HTERT RPE-1 (cell line): ENCODE results near the gene ANGPTL3.

Experiments
- in situ Hi-C: fragments of 300-500 bp; cut with MboI; formaldehyde crosslinking; loops from 4 replicates; pipeline ENCODE4 v1.14.3; 2020; ENCODE audit warnings: low sequenced_read_pairs

Gene ANGPTL3

DNA sequence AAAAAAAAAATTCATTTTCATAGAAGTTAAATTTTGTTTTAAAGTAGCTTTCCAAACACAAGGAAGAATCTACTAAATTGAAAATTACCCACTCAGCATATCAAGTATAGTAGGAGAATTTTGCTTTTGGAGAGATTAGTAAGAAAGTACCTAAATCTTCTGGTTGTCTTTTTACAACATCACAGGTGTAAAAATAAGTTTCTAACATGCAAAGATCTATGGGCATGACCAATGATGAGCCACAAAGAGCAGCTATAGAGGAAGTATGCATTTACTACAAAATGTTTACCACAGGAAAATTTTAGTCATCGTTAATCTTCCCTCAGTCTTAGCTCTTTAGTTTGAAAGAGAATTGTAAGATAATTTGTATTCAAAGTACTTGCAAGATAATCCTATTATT lies 28.1 kb downstream of the ANGPTL3 start:
- in situ Hi-C loops: no loop called here

DNA sequence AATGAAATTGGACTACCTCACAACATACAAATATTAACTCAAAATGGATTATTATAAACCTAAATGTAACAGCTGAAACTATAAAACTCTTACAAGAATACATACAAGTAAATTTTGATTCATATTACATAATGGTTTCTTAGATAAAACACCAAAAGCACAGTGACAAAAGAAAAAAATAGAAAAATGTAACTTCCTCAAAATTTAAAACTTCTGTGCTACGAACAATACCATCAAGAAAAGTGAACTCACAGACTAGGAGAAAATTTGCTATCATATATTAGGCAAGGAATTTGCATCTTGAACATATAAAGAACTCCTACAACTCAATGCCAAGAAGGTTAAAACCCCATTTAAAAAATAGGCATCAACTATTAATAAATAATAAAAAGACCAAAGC lies 31.2 kb downstream of the ANGPTL3 start:
- in situ Hi-C loops: no loop called here

DNA sequence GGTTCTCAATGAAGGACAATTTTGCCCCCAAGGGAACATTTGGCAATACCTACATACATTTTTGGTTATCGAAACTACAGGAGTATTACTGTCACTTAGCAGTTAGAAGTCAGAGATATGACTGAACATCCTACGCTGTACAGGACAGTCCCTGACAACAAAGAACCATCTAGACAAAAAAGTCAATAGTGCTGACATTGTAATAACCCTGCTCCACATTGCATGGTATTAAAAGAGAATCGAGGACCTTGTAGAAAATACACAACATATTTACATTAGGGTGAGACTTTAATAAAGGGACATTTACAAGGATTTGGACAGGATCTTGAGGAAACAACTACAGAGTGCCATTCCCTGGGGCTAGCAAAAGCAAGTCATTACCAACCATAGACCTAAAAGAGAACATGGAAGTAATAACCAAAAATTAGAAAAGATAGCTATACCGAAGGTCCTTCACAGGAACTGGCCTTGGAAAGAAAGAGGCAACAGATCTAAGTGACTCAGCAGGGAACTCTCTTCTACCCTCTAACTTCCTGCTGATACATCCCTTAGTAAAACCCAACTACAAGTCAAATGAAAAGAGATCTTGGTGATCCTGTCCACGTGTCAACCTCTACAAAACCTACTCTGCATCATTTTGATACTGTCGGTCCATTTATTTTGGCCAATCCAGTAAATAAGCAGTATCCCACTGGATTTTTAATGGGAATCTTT lies 40.2 kb downstream of the ANGPTL3 start:
- in situ Hi-C loops: no loop called here

DNA sequence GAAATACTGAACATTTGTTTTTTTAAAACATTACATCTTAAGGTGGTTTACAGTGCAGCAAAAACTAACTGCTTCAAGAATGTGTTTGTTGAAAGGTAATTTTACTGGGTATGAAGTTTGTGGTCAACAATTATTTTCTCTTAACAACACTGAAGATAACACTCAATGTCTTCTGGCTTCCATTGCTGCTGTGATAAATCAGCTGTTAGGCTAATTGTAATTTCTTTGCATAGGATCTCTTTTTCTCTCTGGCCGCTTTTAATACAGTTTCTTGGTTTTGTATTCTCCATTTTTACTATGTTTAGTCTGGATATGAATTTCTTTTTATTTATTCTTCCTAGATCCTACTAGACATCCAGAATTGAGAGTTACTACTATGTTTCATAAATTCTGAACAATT lies 46.0 kb downstream of the ANGPTL3 start:
- in situ Hi-C loops: no loop called here

DNA sequence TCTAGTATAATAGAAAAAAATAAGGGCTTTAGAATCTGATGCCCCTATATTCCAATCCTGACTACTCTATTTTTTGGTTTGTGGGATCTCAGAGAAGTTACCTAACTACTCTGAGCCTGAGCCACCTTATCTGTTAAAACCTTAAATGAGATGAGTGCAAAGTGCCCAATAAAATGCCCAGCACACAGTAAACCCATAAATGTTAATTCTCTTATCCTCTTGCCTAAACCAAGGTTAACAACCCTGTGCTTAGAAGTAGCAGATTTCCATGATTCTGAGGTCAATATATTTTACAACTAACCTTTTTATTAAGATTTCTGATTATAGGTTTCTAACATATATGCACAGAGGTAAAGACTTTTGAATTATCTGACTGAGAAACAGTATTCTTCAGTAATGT lies 55.1 kb downstream of the ANGPTL3 start:
- in situ Hi-C loops: no loop called here

DNA sequence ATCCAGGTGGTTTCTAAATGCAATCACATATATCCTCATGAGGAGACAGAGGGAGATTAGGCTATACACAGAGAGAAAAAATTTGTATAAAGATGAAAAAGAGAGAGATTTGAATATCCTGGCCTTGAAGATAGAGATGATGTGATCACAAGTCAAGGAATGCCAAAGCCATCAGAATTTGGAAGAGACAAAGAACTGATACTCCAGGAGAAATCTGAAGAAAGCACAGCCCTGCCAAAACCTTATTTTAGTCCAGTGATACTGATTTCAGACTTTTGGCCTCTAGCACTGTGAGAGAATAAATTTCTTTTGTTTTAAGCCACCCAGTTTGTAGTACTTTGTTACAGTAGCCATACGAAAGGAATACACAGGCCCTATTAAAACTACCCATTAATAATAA lies 57.4 kb downstream of the ANGPTL3 start:
- in situ Hi-C loops: no loop called here
